PFSK-1 (cell line): ENCODE data around the gene NABP1.

Experiments used
- FOXP2 ChIP-seq: optimal IDR thresholded peaks from 2 replicates; pipeline ENCODE3; 2011; ENCODE audit warnings: borderline replicate concordance, control low read depth, inconsistent platforms; ENCODE audit not compliant: insufficient read depth; ENCODE audit errors: extremely low read length, extremely low read depth
- POLR2AphosphoS5 ChIP-seq: IDR thresholded peaks from 2 replicates; pipeline ENCODE4 v1.6.1; 2012; ENCODE audit warnings: low read depth, mild to moderate bottlenecking, control low read depth, low read length, moderate library complexity
- REST ChIP-seq, 2 experiments: IDR thresholded peaks; 2 replicates each; pipeline versions ENCODE4 v1.6.1 to v1.8.0; 2011 to 2012; ENCODE audit warnings: low read depth in 2 of 2, low read length in 2 of 2, control low read depth in 1 of 2, inconsistent platforms in 1 of 2, mild to moderate bottlenecking in 1 of 2, moderate library complexity in 1 of 2; ENCODE audit not compliant: insufficient read depth in 1 of 2
- SIN3A ChIP-seq: IDR thresholded peaks from 2 replicates; pipeline ENCODE4 v1.6.1; 2012; ENCODE audit warnings: mild to moderate bottlenecking, low read length, moderate library complexity, borderline replicate concordance; ENCODE audit not compliant: insufficient read depth
- TAF1 ChIP-seq: IDR thresholded peaks from 2 replicates; pipeline ENCODE4 v1.6.1; 2012; ENCODE audit warnings: low read length, control low read depth, borderline replicate concordance; ENCODE audit not compliant: insufficient read depth

Gene NABP1

DNA sequence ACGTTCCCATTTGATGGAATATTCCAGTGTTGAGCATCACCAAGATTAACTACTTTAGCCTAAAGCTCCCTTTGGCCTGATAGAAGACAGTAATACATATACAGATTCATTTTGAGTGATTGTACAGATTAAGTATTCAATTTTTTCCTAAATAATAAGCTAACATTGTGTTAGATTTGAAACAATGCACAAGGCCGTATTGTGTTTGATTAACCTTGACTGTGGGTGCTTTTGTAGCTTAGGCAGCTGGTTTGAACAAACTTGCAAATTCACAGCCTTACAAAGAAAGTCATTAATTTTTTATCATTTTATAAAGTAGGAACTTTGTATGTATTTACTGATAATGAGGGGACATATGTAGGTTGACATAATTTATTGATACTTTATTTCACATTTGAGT lies 29.6 kb downstream of the NABP1 start:
- no peak for TF ChIP-seq REST (IDR thresholded peaks at IDR 0.05; ENCODE audit: insufficient read depth in 1 of 2, low read depth in 2 of 2, low read length in 2 of 2)
- no peak for TF ChIP-seq POLR2AphosphoS5
- no peak for TF ChIP-seq TAF1
- TF ChIP-seq FOXP2: no peak

DNA sequence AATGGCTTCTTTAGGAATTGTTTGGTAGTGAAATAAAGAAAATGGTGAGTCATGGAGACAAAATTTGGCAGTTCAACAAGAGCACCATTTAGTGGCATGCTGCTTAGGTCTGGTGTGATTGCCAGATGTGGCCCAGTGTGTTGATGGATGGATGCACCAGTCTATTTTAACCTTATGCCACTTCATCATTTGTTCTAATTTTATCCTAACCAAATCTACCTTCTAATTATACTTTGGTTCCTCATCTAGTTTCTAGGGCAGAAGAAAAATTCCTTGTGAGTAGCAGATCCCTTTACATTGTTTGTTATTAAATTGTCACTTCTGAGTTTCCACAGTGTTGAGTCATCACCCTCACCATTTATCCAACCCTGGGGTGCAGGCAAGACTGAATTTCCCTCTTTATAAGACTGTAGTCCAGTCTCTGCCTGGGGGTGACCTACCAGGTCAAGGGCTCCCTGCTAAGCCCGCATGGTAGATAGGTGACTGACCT lies 32.5 kb downstream of the NABP1 start:
- TF ChIP-seq FOXP2 (no peak), REST (IDR thresholded peaks at IDR 0.05; ENCODE audit: insufficient read depth in 1 of 2, low read depth in 2 of 2, low read length in 2 of 2) (no peak), TAF1 (no peak), POLR2AphosphoS5 (no peak), SIN3A (no peak)

- TF ChIP-seq TAF1 (no peak), FOXP2 (no peak), POLR2AphosphoS5 (no peak), REST (IDR thresholded peaks at IDR 0.05; ENCODE audit: insufficient read depth in 1 of 2, low read depth in 2 of 2, low read length in 2 of 2) (no peak), SIN3A (no peak)
Observed at GRCh38 chr2:191711621-191712020, 33.7 kb downstream of the NABP1 start.

GRCh38 chr2:191713837-191714236 lies 35.9 kb downstream of the NABP1 start:
- TF ChIP-seq FOXP2: no peak
- TF ChIP-seq SIN3A: no peak
- TF ChIP-seq REST (IDR thresholded peaks at IDR 0.05; ENCODE audit: insufficient read depth in 1 of 2, low read depth in 2 of 2, low read length in 2 of 2): no peak
- no peak for TF ChIP-seq TAF1
- no peak for TF ChIP-seq POLR2AphosphoS5

DNA sequence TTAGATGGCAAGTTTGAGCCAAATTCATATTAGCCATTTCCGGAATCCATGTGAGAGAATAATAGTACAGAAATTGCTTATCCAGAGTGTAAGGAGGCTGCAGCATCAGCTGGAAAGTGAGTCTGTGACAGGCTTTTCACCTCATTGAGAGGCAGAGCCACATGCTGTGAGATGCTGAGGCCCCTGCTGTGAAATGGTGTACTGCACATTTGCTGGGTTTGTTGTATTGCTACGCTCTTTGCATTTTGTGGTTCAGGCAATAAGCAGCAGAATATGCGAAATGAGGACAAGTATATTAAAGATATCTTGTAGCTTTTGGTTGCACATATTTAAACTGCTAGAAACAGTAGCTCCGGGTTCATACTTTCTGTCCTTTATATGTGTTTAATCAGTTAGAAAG lies 37.0 kb downstream of the NABP1 start:
- no peak for TF ChIP-seq SIN3A
- TF ChIP-seq POLR2AphosphoS5: no peak
- TF ChIP-seq FOXP2: no peak
- TF ChIP-seq REST (IDR thresholded peaks at IDR 0.05; ENCODE audit: insufficient read depth in 1 of 2, low read depth in 2 of 2, low read length in 2 of 2): no peak
- no peak for TF ChIP-seq TAF1
